K562 (cell line): ENCODE results near the gene GTF2H4. TPM values are rescaled to one million over a fixed set of nuclear protein-coding genes. Genes with fewer than 3 reads are reported as not detected.
"Not testable (repeated sequence)": the region's sequence is repeated elsewhere in the genome, so short reads cannot be mapped to it uniquely, and the experiment has no call there.

Experiments used
- ATAC-seq: fragments of 200-7000 bp; cut with Tn5 transposase; 3 replicates; pipeline ENCODE4 v1.9.1; 2020; ENCODE audit warnings: moderate library complexity
- BruUV-seq: library from RNA; stranded (reverse); fragments of 400-500 nt; replicated peaks from 2 replicates; lab custom pipeline; 2021; lab: Mats Ljungman, UMichigan
- CTCF ChIA-PET: fragments of 300-600 bp; formaldehyde crosslinking; extraction: SDS; loops from one replicate; lab custom pipeline; 2021; ENCODE audit warnings: low intra/inter-chr PET ratio; lab: Yijun Ruan, JAX
- POLR2A ChIA-PET: fragments of 300-600, 350-650 bp; sonication (Branson Sonifier 250); formaldehyde crosslinking; extraction: SDS; loops from one replicate; lab custom pipeline; 2021; ENCODE audit warnings: antibody characterized with exemption, inconsistent platforms; lab: Yijun Ruan, JAX
- DNase-seq, 4 experiments: peaks; one replicate each; pipeline versions ENCODE4 v3.0.0 to v3.0.0-alpha.2; 2011 to 2018; ENCODE audit warnings: low spot score in 3 of 4, mixed read lengths in 3 of 4; ENCODE audit errors: extremely low read depth in 1 of 4
- FAIRE-seq: peaks from 2 replicates; lab custom pipeline; 2011; peaks lifted over from hg19 to GRCh38; lab: Jason Lieb, UNC
- H2AFZ ChIP-seq: 2 replicates; pipeline ENCODE4 v1.6.0; 2011; ENCODE audit warnings: low read depth, low read length, control low read depth, inconsistent platforms
- H3K27ac ChIP-seq: fragments of 200-600 bp; 3 replicates; pipeline ENCODE4 v1.8.0; 2011; ENCODE audit warnings: low read depth, mild to moderate bottlenecking, control low read depth, inconsistent platforms, low read length, moderate library complexity, mixed read lengths; ENCODE audit errors: extremely low read depth
- H3K27me3 ChIP-seq, 2 experiments: fragments of 300-600 bp in 1 of 2; 2 replicates in 1 of 2; 3 replicates in 1 of 2; pipeline versions ENCODE4 v1.6.0 to v1.8.0; 2011; ENCODE audit warnings: inconsistent platforms in 2 of 2, low read length in 2 of 2, mild to moderate bottlenecking in 1 of 2, mixed read lengths in 1 of 2, moderate library complexity in 1 of 2; ENCODE audit not compliant: control insufficient read depth in 2 of 2, insufficient read depth in 2 of 2
- H3K36me3 ChIP-seq: fragments of 300-600 bp; 3 replicates; pipeline ENCODE4 v1.8.0; 2011; ENCODE audit warnings: mild to moderate bottlenecking, low read length, inconsistent platforms; ENCODE audit not compliant: control insufficient read depth, insufficient read depth
- H3K4me1 ChIP-seq, 2 experiments: fragments of 200-600 bp in 1 of 2; replicated peaks in 1 of 2; 2 replicates in 1 of 2; 3 replicates in 1 of 2; pipeline versions ENCODE4 v1.5.1 to v1.8.0; 2011; ENCODE audit warnings: inconsistent platforms in 2 of 2, low read length in 2 of 2, mild to moderate bottlenecking in 1 of 2, mixed read lengths in 1 of 2, moderate library complexity in 1 of 2; ENCODE audit not compliant: control insufficient read depth in 2 of 2, insufficient read depth in 2 of 2
- H3K4me2 ChIP-seq: 2 replicates; pipeline ENCODE4 v1.6.1; 2011; ENCODE audit warnings: low read length, control low read depth, inconsistent platforms, mixed read lengths; ENCODE audit not compliant: insufficient read depth
- H3K4me3 ChIP-seq: fragments of 200-600 bp; sonication (generic), shearing (Covaris generic); 2 replicates; pipeline ENCODE4 v1.5.1; 2016; ENCODE audit warnings: control low read depth, inconsistent platforms
- H3K79me2 ChIP-seq: fragments of 200-600 bp; 3 replicates; pipeline ENCODE4 v1.8.0; 2011; ENCODE audit warnings: low read length, inconsistent platforms; ENCODE audit not compliant: control insufficient read depth, insufficient read depth
- H3K9ac ChIP-seq, 2 experiments: 2 replicates each; pipeline versions ENCODE4 v1.6.0 to v1.6.1; 2011; ENCODE audit warnings: low read depth in 2 of 2, low read length in 2 of 2, control low read depth in 1 of 2, inconsistent platforms in 1 of 2, mild to moderate bottlenecking in 1 of 2, mixed read lengths in 1 of 2; ENCODE audit not compliant: insufficient read depth in 1 of 2
- H3K9me1 ChIP-seq: one replicate; pipeline ENCODE4 v1.6.0; 2011; ENCODE audit warnings: inconsistent platforms, mild to moderate bottlenecking, low read length, moderate library complexity; ENCODE audit not compliant: control insufficient read depth, insufficient read depth
- H3K9me3 ChIP-seq: replicated peaks from 2 replicates; pipeline ENCODE4 v1.5.1; 2011; ENCODE audit warnings: low read depth, low read length, inconsistent platforms; ENCODE audit not compliant: control insufficient read depth, insufficient read depth
- H4K20me1 ChIP-seq: replicated peaks from 2 replicates; pipeline ENCODE4 v1.6.1; 2011; ENCODE audit warnings: low read length, inconsistent platforms, mixed read lengths; ENCODE audit not compliant: control insufficient read depth, insufficient read depth
- HDAC8 ChIP-seq: fragments of 450-650 bp; IDR thresholded peaks from 2 replicates; pipeline ENCODE4 v1.6.1; 2016; ENCODE audit warnings: mild to moderate bottlenecking, missing genetic modification characterization, moderate library complexity, missing compliant biosample characterization
- KDM1A ChIP-seq, 2 experiments: fragments of 450-650 bp; IDR thresholded peaks; 2 replicates each; pipeline ENCODE4 v1.6.1; 2016; ENCODE audit warnings: mild to moderate bottlenecking in 2 of 2
- MAFK ChIP-seq: IDR thresholded peaks from 2 replicates; pipeline ENCODE4 v1.6.1; 2011; ENCODE audit warnings: low read length, improper control_type of control experiment
- MXI1 ChIP-seq: IDR thresholded peaks from 2 replicates; pipeline ENCODE4 v1.6.1; 2011; ENCODE audit warnings: low read depth, mild to moderate bottlenecking, improper control_type of control experiment, low read length
- NFRKB ChIP-seq: fragments of 450-650 bp; IDR thresholded peaks from 2 replicates; pipeline ENCODE4 v1.6.1; 2016; ENCODE audit warnings: low read depth
- NR2C2 ChIP-seq, 2 experiments: fragments of 200-800 bp in 1 of 2; sonication (Bioruptor generic) in 1 of 2; sonication (generic) in 1 of 2; formaldehyde crosslinking in 1 of 2; IDR thresholded peaks; 2 replicates each; pipeline versions ENCODE4 v1.6.1 to v1.8.0; 2016 to 2022; ENCODE audit warnings: mild to moderate bottlenecking in 1 of 2, missing compliant biosample characterization in 1 of 2, missing genetic modification characterization in 1 of 2, missing genetic modification reagents in 1 of 2
- NR4A1 ChIP-seq, 2 experiments: fragments of 250-450 bp in 1 of 2; fragments of 450-650 bp in 1 of 2; sonication (Bioruptor Pico) in 1 of 2; IDR thresholded peaks; 2 replicates each; pipeline versions ENCODE4 v1.4.0 to v1.6.1; 2016 to 2020; ENCODE audit warnings: mild to moderate bottlenecking in 2 of 2, missing compliant biosample characterization in 1 of 2, missing genetic modification characterization in 1 of 2, moderate library complexity in 1 of 2
- PHF20 ChIP-seq: fragments of 450-650 bp; IDR thresholded peaks from 2 replicates; pipeline ENCODE4 v1.6.1; 2018; ENCODE audit not compliant: partially characterized antibody
- POLR2B ChIP-seq: fragments of 450-650 bp; IDR thresholded peaks from 2 replicates; pipeline ENCODE4 v1.6.1; 2018; ENCODE audit warnings: low read depth; ENCODE audit not compliant: partially characterized antibody
- PTRF ChIP-seq: fragments of 450-650 bp; IDR thresholded peaks from 2 replicates; pipeline ENCODE4 v1.6.1; 2016; ENCODE audit warnings: mild to moderate bottlenecking, missing genetic modification characterization, missing compliant biosample characterization
- RBM22 ChIP-seq: fragments of 200-400 bp; formaldehyde crosslinking; IDR thresholded peaks from 2 replicates; pipeline ENCODE4 v1.6.1; 2018; ENCODE audit warnings: low read length, low read depth; ENCODE audit not compliant: poor library complexity, severe bottlenecking
- STAG1 ChIP-seq: sonication (generic); formaldehyde crosslinking; IDR thresholded peaks from 2 replicates; pipeline ENCODE4 v1.5.0; 2020; ENCODE audit warnings: missing genetic modification reagents, borderline replicate concordance
- ZBTB1 ChIP-seq: sonication (generic); formaldehyde crosslinking; IDR thresholded peaks from 2 replicates; pipeline ENCODE4 v1.8.1; 2023; ENCODE audit warnings: missing genetic modification reagents, low read depth, mild to moderate bottlenecking, borderline replicate concordance
- ZNF583 ChIP-seq: fragments of 250-450 bp; sonication (Bioruptor Pico); IDR thresholded peaks from 2 replicates; pipeline ENCODE4 v1.4.0; 2020
- ZNF780A ChIP-seq: fragments of 250-450 bp; sonication (Bioruptor Pico); IDR thresholded peaks from 2 replicates; pipeline ENCODE4 v1.5.0; 2021; ENCODE audit warnings: mild to moderate bottlenecking
- WGBS: fragments of 100-300 bp; shearing (Covaris generic); methylation state at CpG from one replicate; pipeline ENCODE4 v1.1.6; 2016; ENCODE audit warnings: low coverage, mixed read lengths; ENCODE audit not compliant: insufficient coverage; ENCODE audit errors: missing lambda C conversion rate; 5-methylcytosine and 5-hydroxymethylcytosine counted together
- in situ Hi-C: fragments of 300-500 bp; cut with MboI; formaldehyde crosslinking; loops from 4 replicates; pipeline ENCODE4 v1.15.0; 2018; ENCODE audit warnings: inconsistent platforms, mixed read lengths
- intact Hi-C: fragments of 100-400 bp; cut with micrococcal nuclease; formaldehyde crosslinking; loops from 2 replicates; pipeline ENCODE4 v1.14.2; 2022
- polyA plus RNA-seq, 8 experiments: library from polyadenylated mRNA; depleted of rRNA in 4 of 8; stranded (reverse) in 5 of 8; unstranded in 3 of 8; fragments of >200 nt; fragmentation: Nextera tagmentation in 2 of 8; fragmentation: Illumina TruSeq in 1 of 8; extraction: Ambion mirVana in 2 of 8; extraction: Trizol in 1 of 8; gene quantifications; 2 replicates each; pipeline versions ENCODE4 v1.2.1 to v1.2.3, GENCODE V29; 2011 to 2014; ENCODE audit warnings: inconsistent platforms in 1 of 8, missing spikeins in 1 of 8
- total RNA-seq, 7 experiments: library from RNA; depleted of rRNA in 6 of 7; stranded (reverse); fragments of >200 nt in 6 of 7; fragmentation: Illumina TruSeq in 2 of 7; extraction: Trizol in 2 of 7; gene quantifications; 2 replicates each; pipeline versions ENCODE4 v1.2.1 to v1.2.3, GENCODE V29; 2011 to 2021; ENCODE audit warnings: low replicate concordance in 1 of 7
- TF ChIP-seq, protein P1 (sequence below), 3 experiments: fragments of 200-800 bp in 1 of 3; sonication (Bioruptor generic) in 1 of 3; sonication (generic) in 1 of 3; formaldehyde crosslinking in 1 of 3; IDR thresholded peaks; 2 replicates each; pipeline versions ENCODE4 v1.6.1 to v1.8.0; 2016 to 2022; ENCODE audit warnings: mild to moderate bottlenecking in 2 of 3, missing compliant biosample characterization in 2 of 3, missing genetic modification characterization in 2 of 3, missing genetic modification reagents in 1 of 3
- TF ChIP-seq, protein P2 (sequence below): IDR thresholded peaks from 2 replicates; pipeline ENCODE4 v1.6.1; 2011; ENCODE audit not compliant: insufficient read length; ENCODE audit errors: extremely low read depth

The GTF2H4 gene
- total and polyA plus RNA-seq, 9 of the 15 experiments (the other 6 are each of a cell fraction or from before 2014, with no cell fraction given): 3.6 to 86.1 (median 39.6) TPM

GRCh38 chr6:30873795-30874194, 34.2 kb upstream of the GTF2H4 start (continued):
- TF ChIP-seq NR4A1, NR2C2 (CRISPR knock-in tag; IDR thresholded peaks at IDR 0.05): not testable (repeated sequence)
- TF ChIP-seq NR4A1 (tag; IDR thresholded peaks at IDR 0.05) (peak; percentile 98), PTRF (tag) (peak; percentile 79; the same call in 1 of the 2 replicates), NR2C2 (tag; IDR thresholded peaks at IDR 0.05) (peak; percentile 46; the same call in 1 of the 2 replicates), NFRKB (peak; percentile 39), MAFK (peak; percentile 73)

- ChIA-PET POLR2A (interaction anchor here (0.6 to 2.3 kb wide), 31 partner anchors 8 to 549 kb away, joined by 3 to 17 read pairs (median 4); partner anchors contain the start of genes DDR1, GTF2H4, IER3 and MDC1), CTCF (interaction anchor here (1.6 kb wide), 1 partner anchor 47 kb away, joined by 6 read pairs; no protein-coding TSS in a partner anchor)
- WGBS: 41% methylated on average over 18 of the region's 18 CpGs
- Histone ChIP-seq H3K4me3 (no peak overlapping the region), H3K9ac (peak overlapping the region; percentile 18 to 61; a peak in 3 of 4 replicates), H3K9me1 (no peaks in the 10 kb centered on the region), H3K36me3 (no peaks in the 10 kb centered on the region), H2AFZ (peak overlapping the region; percentile 74), H3K27ac (peak overlapping the region; percentile 94), H3K9me3 (peaks cover 16% of the 10 kb centered on the region), H3K4me2 (peak overlapping the region; percentile 70), H3K4me1 (peaks cover 47 to 63% of the 10 kb centered on the region in 2 experiments), H3K27me3 (no peaks in the 10 kb centered on the region), H3K79me2 (peaks cover 19% of the 10 kb centered on the region), H4K20me1 (no peaks in the 10 kb centered on the region)
- BruUV-seq: TSS peak; percentile 95
- DNase-seq (peak in 2 of 4 experiments; percentile 77 to 95), FAIRE-seq (peak; percentile 77), ATAC-seq (peak; percentile 74)
- in situ Hi-C loops (loop anchor here (5.0 kb wide), 1 partner anchor 133 kb away; the partner anchor contains the start of genes FLOT1 and IER3), intact Hi-C loops (loop anchor here (2.0 to 5.0 kb wide), 4 partner anchors 39 to 207 kb away; partner anchors contain the start of genes TUBB and VARS2)
- TF ChIP-seq POLR2B: peak; percentile 99
- TF ChIP-seq HDAC8 (tag): no peak; the same call in none of the 2 replicates
- TF ChIP-seq, protein P1, sequence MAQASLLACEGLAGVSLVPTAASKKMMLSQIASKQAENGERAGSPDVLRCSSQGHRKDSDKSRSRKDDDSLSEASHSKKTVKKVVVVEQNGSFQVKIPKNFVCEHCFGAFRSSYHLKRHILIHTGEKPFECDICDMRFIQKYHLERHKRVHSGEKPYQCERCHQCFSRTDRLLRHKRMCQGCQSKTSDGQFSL (CRISPR knock-in tag; IDR thresholded peaks at IDR 0.05): no peak
- TF ChIP-seq, protein P1 (tag; IDR thresholded peaks at IDR 0.05): 0 out of 4 replicates have a peak, but pooled peaks of 1 of the 2 experiments have one; percentile 50
- TF ChIP-seq KDM1A (IDR thresholded peaks at IDR 0.05): peak; percentile 10 to 51; a peak in 1 of 4 replicates
- no peak for TF ChIP-seq STAG1 (CRISPR knock-in tag)
- TF ChIP-seq MXI1: no peak
- TF ChIP-seq ZNF583 (CRISPR knock-in tag): peak; percentile 72
- TF ChIP-seq, protein P2, sequence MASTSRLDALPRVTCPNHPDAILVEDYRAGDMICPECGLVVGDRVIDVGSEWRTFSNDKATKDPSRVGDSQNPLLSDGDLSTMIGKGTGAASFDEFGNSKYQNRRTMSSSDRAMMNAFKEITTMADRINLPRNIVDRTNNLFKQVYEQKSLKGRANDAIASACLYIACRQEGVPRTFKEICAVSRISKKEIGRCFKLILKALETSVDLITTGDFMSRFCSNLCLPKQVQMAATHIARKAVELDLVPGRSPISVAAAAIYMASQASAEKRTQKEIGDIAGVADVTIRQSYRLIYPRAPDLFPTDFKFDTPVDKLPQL: peak; percentile 85
- no peak for TF ChIP-seq PHF20
- no peak for TF ChIP-seq ZBTB1 (CRISPR knock-in tag)
- TF ChIP-seq ZNF780A: no peak
- TF ChIP-seq RBM22: no peak
Observed at GRCh38 chr6:30875244-30876038, 32.6 kb upstream of the GTF2H4 start.
